HepG2 (cell line): Measurements from ENCODE around the gene ARHGEF7. TPM values are rescaled to one million over a fixed set of nuclear protein-coding genes. Genes with fewer than 3 reads are reported as not detected.

Source experiments
- CHD4 ChIP-seq: fragments of 200-600 bp; sonication (generic); IDR thresholded peaks from 2 replicates; pipeline ENCODE4 v1.7.0; 2017; ENCODE audit warnings: mild to moderate bottlenecking, low read length, borderline replicate concordance
- PHB2 ChIP-seq: fragments of 450-650 bp; IDR thresholded peaks from 2 replicates; pipeline ENCODE4 v1.6.1; 2018; ENCODE audit not compliant: partially characterized antibody
- SIX4 ChIP-seq: sonication (generic); formaldehyde crosslinking; IDR thresholded peaks from 2 replicates; pipeline ENCODE4 v1.4.0; 2020; ENCODE audit warnings: missing genetic modification reagents
- SMYD3 ChIP-seq: sonication (generic); formaldehyde crosslinking; IDR thresholded peaks from 2 replicates; pipeline ENCODE4 v1.8.1; 2023; ENCODE audit warnings: mild to moderate bottlenecking, missing genetic modification reagents
- SNAPC2 ChIP-seq: sonication (generic); formaldehyde crosslinking; IDR thresholded peaks from 2 replicates; pipeline ENCODE4 v1.8.1; 2022; ENCODE audit warnings: mild to moderate bottlenecking, missing genetic modification reagents
- TBP ChIP-seq: sonication (generic); formaldehyde crosslinking; IDR thresholded peaks from 2 replicates; pipeline ENCODE4 v1.5.0; 2020; ENCODE audit warnings: missing genetic modification reagents
- THAP9 ChIP-seq: sonication (generic); formaldehyde crosslinking; IDR thresholded peaks from 2 replicates; pipeline ENCODE4; 2020; ENCODE audit warnings: missing genetic modification reagents, mild to moderate bottlenecking, borderline replicate concordance
- polyA plus RNA-seq, 8 experiments: library from polyadenylated mRNA; depleted of rRNA in 3 of 8; stranded (reverse) in 7 of 8; unstranded in 1 of 8; fragments of >200 nt; fragmentation: Illumina TruSeq in 4 of 8; extraction: Trizol in 4 of 8; gene quantifications; 2 replicates each; pipeline versions ENCODE4 v1.2.1 to v1.2.3, GENCODE V29; 2011 to 2016; ENCODE audit warnings: low read depth in 4 of 8, missing spikeins in 1 of 8, mixed read lengths in 1 of 8; ENCODE audit not compliant: insufficient read depth in 1 of 8
- total RNA-seq, 5 experiments: library from RNA; depleted of rRNA; stranded (reverse); fragments of >200 nt; fragmentation: Illumina TruSeq; extraction: Trizol; gene quantifications; 2 replicates each; pipeline ENCODE4 v1.2.3, GENCODE V29; 2016; ENCODE audit warnings: low read depth in 1 of 5
- TF ChIP-seq, protein P1 (sequence below): sonication (generic); formaldehyde crosslinking; IDR thresholded peaks from one replicate; pipeline ENCODE4 v1.5.1; 2020; ENCODE audit warnings: mild to moderate bottlenecking, missing genetic modification reagents; ENCODE audit errors: not compliant biosample characterization
- TF ChIP-seq, protein P2 (sequence below): sonication (generic); formaldehyde crosslinking; IDR thresholded peaks from 2 replicates; pipeline ENCODE4 v1.4.0; 2020; ENCODE audit warnings: missing genetic modification reagents, borderline replicate concordance

The ARHGEF7 gene
- total and polyA plus RNA-seq, 2 of the 13 experiments (the other 11 are each of a cell fraction or from before 2014, with no cell fraction given) = 15.7 to 22.3 TPM

GRCh38 chr13:111111376-111111937 lies 3.7 kb upstream of the ARHGEF7 start (continued):
- TF ChIP-seq, protein P1, sequence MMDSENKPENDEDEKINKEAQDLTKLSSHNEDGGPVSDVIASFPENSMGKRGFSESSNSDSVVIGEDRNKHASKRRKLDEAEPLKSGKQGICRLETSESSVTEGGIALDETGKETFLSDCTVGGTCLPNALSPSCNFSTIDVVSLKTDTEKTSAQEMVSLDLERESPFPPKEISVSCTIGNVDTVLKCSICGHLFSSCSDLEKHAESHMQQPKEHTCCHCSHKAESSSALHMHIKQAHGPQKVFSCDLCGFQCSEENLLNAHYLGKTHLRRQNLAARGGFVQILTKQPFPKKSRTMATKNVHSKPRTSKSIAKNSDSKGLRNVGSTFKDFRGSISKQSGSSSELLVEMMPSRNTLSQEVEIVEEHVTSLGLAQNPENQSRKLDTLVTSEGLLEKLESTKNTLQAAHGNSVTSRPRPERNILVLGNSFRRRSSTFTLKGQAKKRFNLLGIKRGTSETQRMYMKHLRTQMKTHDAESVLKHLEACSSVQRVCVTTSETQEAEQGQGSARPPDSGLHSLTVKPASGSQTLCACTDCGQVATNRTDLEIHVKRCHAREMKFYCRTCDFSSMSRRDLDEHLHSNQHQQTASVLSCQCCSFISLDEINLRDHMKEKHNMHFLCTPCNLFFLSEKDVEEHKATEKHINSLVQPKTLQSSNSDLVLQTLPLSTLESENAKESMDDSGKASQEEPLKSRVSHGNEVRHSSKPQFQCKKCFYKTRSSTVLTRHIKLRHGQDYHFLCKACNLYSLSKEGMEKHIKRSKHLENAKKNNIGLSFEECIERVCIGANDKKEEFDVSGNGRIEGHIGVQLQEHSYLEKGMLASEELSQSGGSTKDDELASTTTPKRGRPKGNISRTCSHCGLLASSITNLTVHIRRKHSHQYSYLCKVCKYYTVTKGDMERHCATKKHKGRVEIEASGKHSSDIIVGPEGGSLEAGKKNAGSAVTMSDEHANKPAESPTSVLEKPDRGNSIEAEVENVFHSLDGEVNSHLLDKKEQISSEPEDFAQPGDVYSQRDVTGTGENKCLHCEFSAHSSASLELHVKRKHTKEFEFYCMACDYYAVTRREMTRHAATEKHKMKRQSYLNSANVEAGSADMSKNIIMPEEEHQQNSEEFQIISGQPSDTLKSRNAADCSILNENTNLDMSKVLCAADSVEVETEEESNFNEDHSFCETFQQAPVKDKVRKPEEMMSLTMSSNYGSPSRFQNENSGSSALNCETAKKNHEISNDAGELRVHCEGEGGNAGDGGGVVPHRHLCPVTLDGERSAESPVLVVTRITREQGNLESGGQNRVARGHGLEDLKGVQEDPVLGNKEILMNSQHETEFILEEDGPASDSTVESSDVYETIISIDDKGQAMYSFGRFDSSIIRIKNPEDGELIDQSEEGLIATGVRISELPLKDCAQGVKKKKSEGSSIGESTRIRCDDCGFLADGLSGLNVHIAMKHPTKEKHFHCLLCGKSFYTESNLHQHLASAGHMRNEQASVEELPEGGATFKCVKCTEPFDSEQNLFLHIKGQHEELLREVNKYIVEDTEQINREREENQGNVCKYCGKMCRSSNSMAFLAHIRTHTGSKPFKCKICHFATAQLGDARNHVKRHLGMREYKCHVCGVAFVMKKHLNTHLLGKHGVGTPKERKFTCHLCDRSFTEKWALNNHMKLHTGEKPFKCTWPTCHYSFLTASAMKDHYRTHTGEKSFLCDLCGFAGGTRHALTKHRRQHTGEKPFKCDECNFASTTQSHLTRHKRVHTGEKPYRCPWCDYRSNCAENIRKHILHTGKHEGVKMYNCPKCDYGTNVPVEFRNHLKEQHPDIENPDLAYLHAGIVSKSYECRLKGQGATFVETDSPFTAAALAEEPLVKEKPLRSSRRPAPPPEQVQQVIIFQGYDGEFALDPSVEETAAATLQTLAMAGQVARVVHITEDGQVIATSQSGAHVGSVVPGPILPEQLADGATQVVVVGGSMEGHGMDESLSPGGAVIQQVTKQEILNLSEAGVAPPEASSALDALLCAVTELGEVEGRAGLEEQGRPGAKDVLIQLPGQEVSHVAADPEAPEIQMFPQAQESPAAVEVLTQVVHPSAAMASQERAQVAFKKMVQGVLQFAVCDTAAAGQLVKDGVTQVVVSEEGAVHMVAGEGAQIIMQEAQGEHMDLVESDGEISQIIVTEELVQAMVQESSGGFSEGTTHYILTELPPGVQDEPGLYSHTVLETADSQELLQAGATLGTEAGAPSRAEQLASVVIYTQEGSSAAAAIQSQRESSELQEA (CRISPR knock-in tag) = no peak
- TF ChIP-seq THAP9 (CRISPR knock-in tag) (no peak), SMYD3 (CRISPR knock-in tag) (no peak), PHB2 (no peak), TBP (CRISPR knock-in tag) (no peak), SIX4 (CRISPR knock-in tag) (no peak), SNAPC2 (CRISPR knock-in tag) (no peak), CHD4 (no peak)
- TF ChIP-seq, protein P2, sequence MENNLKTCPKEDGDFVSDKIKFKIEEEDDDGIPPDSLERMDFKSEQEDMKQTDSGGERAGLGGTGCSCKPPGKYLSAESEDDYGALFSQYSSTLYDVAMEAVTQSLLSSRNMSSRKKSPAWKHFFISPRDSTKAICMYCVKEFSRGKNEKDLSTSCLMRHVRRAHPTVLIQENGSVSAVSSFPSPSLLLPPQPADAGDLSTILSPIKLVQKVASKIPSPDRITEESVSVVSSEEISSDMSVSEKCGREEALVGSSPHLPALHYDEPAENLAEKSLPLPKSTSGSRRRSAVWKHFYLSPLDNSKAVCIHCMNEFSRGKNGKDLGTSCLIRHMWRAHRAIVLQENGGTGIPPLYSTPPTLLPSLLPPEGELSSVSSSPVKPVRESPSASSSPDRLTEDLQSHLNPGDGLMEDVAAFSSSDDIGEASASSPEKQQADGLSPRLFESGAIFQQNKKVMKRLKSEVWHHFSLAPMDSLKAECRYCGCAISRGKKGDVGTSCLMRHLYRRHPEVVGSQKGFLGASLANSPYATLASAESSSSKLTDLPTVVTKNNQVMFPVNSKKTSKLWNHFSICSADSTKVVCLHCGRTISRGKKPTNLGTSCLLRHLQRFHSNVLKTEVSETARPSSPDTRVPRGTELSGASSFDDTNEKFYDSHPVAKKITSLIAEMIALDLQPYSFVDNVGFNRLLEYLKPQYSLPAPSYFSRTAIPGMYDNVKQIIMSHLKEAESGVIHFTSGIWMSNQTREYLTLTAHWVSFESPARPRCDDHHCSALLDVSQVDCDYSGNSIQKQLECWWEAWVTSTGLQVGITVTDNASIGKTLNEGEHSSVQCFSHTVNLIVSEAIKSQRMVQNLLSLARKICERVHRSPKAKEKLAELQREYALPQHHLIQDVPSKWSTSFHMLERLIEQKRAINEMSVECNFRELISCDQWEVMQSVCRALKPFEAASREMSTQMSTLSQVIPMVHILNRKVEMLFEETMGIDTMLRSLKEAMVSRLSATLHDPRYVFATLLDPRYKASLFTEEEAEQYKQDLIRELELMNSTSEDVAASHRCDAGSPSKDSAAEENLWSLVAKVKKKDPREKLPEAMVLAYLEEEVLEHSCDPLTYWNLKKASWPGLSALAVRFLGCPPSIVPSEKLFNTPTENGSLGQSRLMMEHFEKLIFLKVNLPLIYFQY = no peak
